Kidney epithelial cell (primary cell): ENCODE measurements around the gene LMX1B. TPM values are rescaled to one million over a fixed set of nuclear protein-coding genes. Genes with fewer than 3 reads are reported as not detected.

Experiments
- DNase-seq: peaks from one replicate; pipeline ENCODE4 v3.0.0-alpha.2; 2010; ENCODE audit warnings: low read depth
- H3K27me3 ChIP-seq: 2 replicates; pipeline ENCODE4 v1.6.0; 2011; ENCODE audit warnings: low read length; ENCODE audit not compliant: control insufficient read depth, insufficient read depth
- H3K36me3 ChIP-seq: 2 replicates; pipeline ENCODE4 v1.5.1; 2011; ENCODE audit warnings: low read length; ENCODE audit not compliant: control insufficient read depth, insufficient read depth
- H3K4me3 ChIP-seq: 2 replicates; pipeline ENCODE4 v1.5.1; 2011; ENCODE audit warnings: low read depth, mild to moderate bottlenecking, control low read depth, low read length
- CTCF ChIP-seq: IDR thresholded peaks from 2 replicates; pipeline ENCODE4 v1.5.1; 2011; ENCODE audit warnings: mild to moderate bottlenecking, moderate library complexity, low read length, control low read depth, inconsistent platforms; ENCODE audit not compliant: insufficient read depth, poor library complexity, severe bottlenecking
- total RNA-seq: library from RNA; depleted of rRNA; stranded (reverse); fragments of >200 nt; gene quantifications from 2 replicates; pipeline ENCODE4 v1.2.3, GENCODE V29; 2015

The LMX1B gene
- total RNA-seq, 1 donor from 2014 or later, result 2.6 TPM

GRCh38 chr9:126635661-126636439 lies 22.1 kb downstream of the LMX1B start:
- Histone ChIP-seq H3K4me3 (no peak overlapping the region), H3K27me3 (peaks cover 66% of the 10 kb centered on the region), H3K36me3 (no peaks in the 10 kb centered on the region)
- no peak for DNase-seq
- no peak for TF ChIP-seq CTCF

GRCh38 chr9:126636983-126637798 lies 23.5 kb downstream of the LMX1B start:
- H3K27me3 ChIP-seq, result peaks cover 76% of the 10 kb centered on the region
- no peaks in the 10 kb centered on the region for H3K36me3 ChIP-seq
- no peak overlapping the region for H3K4me3 ChIP-seq
- TF ChIP-seq CTCF, result no peak
- no peak for DNase-seq

GRCh38 chr9:126638571-126639132 lies 24.9 kb downstream of the LMX1B start:
- no peaks in the 10 kb centered on the region for H3K36me3 ChIP-seq
- DNase-seq, result no peak
- TF ChIP-seq CTCF, result no peak
- no peak overlapping the region for H3K4me3 ChIP-seq
- peaks cover 82% of the 10 kb centered on the region for H3K27me3 ChIP-seq

GRCh38 chr9:126639318-126640000 lies 25.7 kb downstream of the LMX1B start:
- TF ChIP-seq CTCF, result no peak
- H3K4me3 ChIP-seq, result no peak overlapping the region
- H3K36me3 ChIP-seq, result no peaks in the 10 kb centered on the region
- no peak for DNase-seq
- peaks cover 87% of the 10 kb centered on the region for H3K27me3 ChIP-seq

- no peak for TF ChIP-seq CTCF
- H3K36me3 ChIP-seq, result no peaks in the 10 kb centered on the region
- no peak overlapping the region for H3K4me3 ChIP-seq
- no peak for DNase-seq
- H3K27me3 ChIP-seq, result peaks cover 93% of the 10 kb centered on the region
These were observed 27.6 kb downstream of the LMX1B start for GRCh38 chr9:126641118-126641851.
